Astrocyte of the hippocampus (primary cell): ENCODE measurements around the gene SLC22A1.
A peak's percentile ranks its signal among the peaks of the same experiment; 100 is the strongest.
"Not testable (repeated sequence)": the region's sequence is repeated elsewhere in the genome, so short reads cannot be mapped to it uniquely, and the experiment has no call there.

Experiments used
- DNase-seq: peaks from one replicate; pipeline ENCODE4 v3.0.0; 2011; ENCODE audit warnings: low read depth, low spot score

The SLC22A1 gene

GRCh38 chr6:160093946-160094345 lies 27.7 kb upstream of the SLC22A1 start:
- no peak for DNase-seq

GRCh38 chr6:160095146-160095845 lies 26.3 kb upstream of the SLC22A1 start:
- DNase-seq: no peak

- DNase-seq: peak; percentile 26
These were observed 20.1 kb upstream of the SLC22A1 start for GRCh38 chr6:160101277-160102205.

GRCh38 chr6:160102399-160102798 lies 19.2 kb upstream of the SLC22A1 start:
- no peak for DNase-seq

GRCh38 chr6:160102956-160103824 lies 18.4 kb upstream of the SLC22A1 start:
- DNase-seq: peak; percentile 11

GRCh38 chr6:160103825-160104100 lies 17.9 kb upstream of the SLC22A1 start:
- DNase-seq: peak; percentile 26

- no peak for DNase-seq
These were observed 16.6 kb upstream of the SLC22A1 start for GRCh38 chr6:160104821-160105517.

- no peak for DNase-seq
These were observed 15.6 kb upstream of the SLC22A1 start for GRCh38 chr6:160106010-160106409.

GRCh38 chr6:160106701-160107100 lies 14.9 kb upstream of the SLC22A1 start:
- no peak for DNase-seq

- no peak for DNase-seq
These were observed 13.5 kb upstream of the SLC22A1 start for GRCh38 chr6:160108077-160108476.

GRCh38 chr6:160110586-160111123 lies 11.0 kb upstream of the SLC22A1 start:
- no peak for DNase-seq

GRCh38 chr6:160111806-160112205 lies 9.8 kb upstream of the SLC22A1 start:
- DNase-seq: no peak

GRCh38 chr6:160112628-160113299 lies 8.9 kb upstream of the SLC22A1 start:
- no peak for DNase-seq

- not testable (repeated sequence) for DNase-seq
These were observed 7.1 kb upstream of the SLC22A1 start for GRCh38 chr6:160114536-160114935.

- no peak for DNase-seq
These were observed 6.2 kb upstream of the SLC22A1 start for GRCh38 chr6:160115421-160115820.

- no peak for DNase-seq
These were observed 5.2 kb upstream of the SLC22A1 start for GRCh38 chr6:160116411-160116810.

- no peak for DNase-seq
These were observed 4.5 kb upstream of the SLC22A1 start for GRCh38 chr6:160117137-160117536.

- DNase-seq: no peak
These were observed 2.9 kb upstream of the SLC22A1 start for GRCh38 chr6:160118620-160119229.

GRCh38 chr6:160120087-160120486 lies 1.5 kb upstream of the SLC22A1 start:
- DNase-seq: no peak

GRCh38 chr6:160121981-160122380 lies 366 bp downstream of the SLC22A1 start:
- no peak for DNase-seq
